ENCODE measurements around the gene ADAMTS6. TPM values are rescaled to one million over a fixed set of nuclear protein-coding genes. Genes with fewer than 3 reads are reported as not detected.

ADAMTS6 gene
- total RNA-seq, 1 experiment from 2014 or later, result 0.23 TPM

- no TSS peak for BruUV-seq (replicated peaks)
- H3K9me3 Mint-ChIP-seq (ENCODE audit: unreplicated experiment), result no peaks in the 10 kb centered on the region
- no peaks in the 10 kb centered on the region for H3K27me3 ChIP-seq (replicated peaks; ENCODE audit: control insufficient read depth, insufficient read depth, low read length)
- H3K4me1 Mint-ChIP-seq (ENCODE audit: low read depth, unreplicated experiment), result peaks cover 9% of the 10 kb centered on the region
- H3K4me3 Mint-ChIP-seq (ENCODE audit: unreplicated experiment), result no peak overlapping the region
- intact Hi-C loops (cut with micrococcal nuclease; ENCODE audit: unreplicated experiment), result no loop called here
- H3K4me3 ChIP-seq (ENCODE audit: low read depth, low read length), result no peak overlapping the region
- no peaks in the 10 kb centered on the region for H3K9me3 ChIP-seq
- no peak overlapping the region for H3K27ac Mint-ChIP-seq (ENCODE audit: unreplicated experiment)
- no peaks in the 10 kb centered on the region for H3K27me3 Mint-ChIP-seq (ENCODE audit: insufficient read depth, unreplicated experiment)
- ChIA-PET POLR2A (no interaction called here), CTCF (interaction anchor here (0.5 kb wide), 1 partner anchor 94 kb away, joined by 3 read pairs; no protein-coding TSS in a partner anchor)
- peaks cover 2% of the 10 kb centered on the region for H3K4me1 ChIP-seq
- TF ChIP-seq, protein P1, sequence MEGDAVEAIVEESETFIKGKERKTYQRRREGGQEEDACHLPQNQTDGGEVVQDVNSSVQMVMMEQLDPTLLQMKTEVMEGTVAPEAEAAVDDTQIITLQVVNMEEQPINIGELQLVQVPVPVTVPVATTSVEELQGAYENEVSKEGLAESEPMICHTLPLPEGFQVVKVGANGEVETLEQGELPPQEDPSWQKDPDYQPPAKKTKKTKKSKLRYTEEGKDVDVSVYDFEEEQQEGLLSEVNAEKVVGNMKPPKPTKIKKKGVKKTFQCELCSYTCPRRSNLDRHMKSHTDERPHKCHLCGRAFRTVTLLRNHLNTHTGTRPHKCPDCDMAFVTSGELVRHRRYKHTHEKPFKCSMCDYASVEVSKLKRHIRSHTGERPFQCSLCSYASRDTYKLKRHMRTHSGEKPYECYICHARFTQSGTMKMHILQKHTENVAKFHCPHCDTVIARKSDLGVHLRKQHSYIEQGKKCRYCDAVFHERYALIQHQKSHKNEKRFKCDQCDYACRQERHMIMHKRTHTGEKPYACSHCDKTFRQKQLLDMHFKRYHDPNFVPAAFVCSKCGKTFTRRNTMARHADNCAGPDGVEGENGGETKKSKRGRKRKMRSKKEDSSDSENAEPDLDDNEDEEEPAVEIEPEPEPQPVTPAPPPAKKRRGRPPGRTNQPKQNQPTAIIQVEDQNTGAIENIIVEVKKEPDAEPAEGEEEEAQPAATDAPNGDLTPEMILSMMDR (IDR thresholded peaks at IDR 0.05; ENCODE audit: insufficient read depth in 1 of 2, low read depth in 1 of 2, low read length in 1 of 2, severe bottlenecking in 1 of 2, unreplicated experiment in 1 of 2), result no peak
- H3K36me3 ChIP-seq (ENCODE audit: control insufficient read depth, insufficient read depth, low read length), result no peaks in the 10 kb centered on the region; the same call in 1 of the 2 replicates
- DNase-seq, result no peak
- no peaks in the 10 kb centered on the region for H3K36me3 Mint-ChIP-seq (ENCODE audit: insufficient read depth, unreplicated experiment)
Measured at GRCh38 chr5:65190328-65191053, 291.2 kb downstream of the ADAMTS6 start.

DNA sequence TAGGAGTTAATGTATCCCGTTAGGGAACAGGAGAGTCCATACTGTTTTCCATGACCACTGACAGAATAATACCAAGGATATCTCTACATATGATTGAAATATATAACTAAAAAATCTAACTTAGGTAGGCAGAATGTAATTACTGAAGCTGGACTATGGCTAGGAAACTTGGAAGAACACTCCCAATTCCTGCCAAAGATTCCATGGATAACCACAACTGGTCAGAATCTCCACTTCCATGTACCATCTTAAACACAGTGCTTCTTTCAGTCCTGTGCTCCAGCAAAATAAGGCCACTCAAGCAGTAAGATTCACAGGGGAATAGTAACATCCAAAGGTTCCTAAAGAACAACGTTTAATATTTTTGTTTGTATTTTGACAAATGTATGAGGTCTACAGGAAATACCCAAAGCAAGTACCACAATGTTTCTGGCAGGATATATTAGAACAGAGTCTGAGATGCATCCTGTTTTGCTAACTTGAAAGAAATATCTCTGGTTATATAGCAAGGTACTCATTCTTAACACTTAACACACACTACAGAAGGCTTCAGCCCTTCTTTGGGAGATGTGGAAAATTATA lies 295.0 kb downstream of the ADAMTS6 start:
- Mint-ChIP-seq H3K9me3 (ENCODE audit: unreplicated experiment) (no peaks in the 10 kb centered on the region), H3K36me3 (ENCODE audit: insufficient read depth, unreplicated experiment) (no peaks in the 10 kb centered on the region), H3K4me1 (ENCODE audit: low read depth, unreplicated experiment) (peaks cover 24% of the 10 kb centered on the region), H3K27me3 (ENCODE audit: insufficient read depth, unreplicated experiment) (no peaks in the 10 kb centered on the region), H3K27ac (ENCODE audit: unreplicated experiment) (no peak overlapping the region), H3K4me3 (ENCODE audit: unreplicated experiment) (no peak overlapping the region)
- ChIA-PET POLR2A (no interaction called here), CTCF (no interaction called here)
- H3K27me3 ChIP-seq (replicated peaks; ENCODE audit: control insufficient read depth, insufficient read depth, low read length), result no peaks in the 10 kb centered on the region
- DNase-seq, result no peak
- H3K36me3 ChIP-seq (ENCODE audit: control insufficient read depth, insufficient read depth, low read length), result no peaks in the 10 kb centered on the region; the same call in 1 of the 2 replicates
- BruUV-seq (replicated peaks), result no TSS peak
- TF ChIP-seq, protein P1 (IDR thresholded peaks at IDR 0.05; ENCODE audit: insufficient read depth in 1 of 2, low read depth in 1 of 2, low read length in 1 of 2, severe bottlenecking in 1 of 2, unreplicated experiment in 1 of 2), result no peak
- no peaks in the 10 kb centered on the region for H3K9me3 ChIP-seq
- peaks cover 19% of the 10 kb centered on the region for H3K4me1 ChIP-seq
- H3K4me3 ChIP-seq (ENCODE audit: low read depth, low read length), result no peak overlapping the region
- intact Hi-C loops (cut with micrococcal nuclease; ENCODE audit: unreplicated experiment), result no loop called here

- TF ChIP-seq, protein P1 (IDR thresholded peaks at IDR 0.05; ENCODE audit: insufficient read depth in 1 of 2, low read depth in 1 of 2, low read length in 1 of 2, severe bottlenecking in 1 of 2, unreplicated experiment in 1 of 2), result no peak
- Mint-ChIP-seq H3K27me3 (ENCODE audit: insufficient read depth, unreplicated experiment) (no peaks in the 10 kb centered on the region), H3K4me3 (ENCODE audit: unreplicated experiment) (no peak overlapping the region), H3K4me1 (ENCODE audit: low read depth, unreplicated experiment) (peaks cover 25% of the 10 kb centered on the region), H3K9me3 (ENCODE audit: unreplicated experiment) (no peaks in the 10 kb centered on the region), H3K36me3 (ENCODE audit: insufficient read depth, unreplicated experiment) (no peaks in the 10 kb centered on the region), H3K27ac (ENCODE audit: unreplicated experiment) (peak overlapping the region; percentile 84)
- intact Hi-C loops (cut with micrococcal nuclease; ENCODE audit: unreplicated experiment), result no loop called here
- H3K27me3 ChIP-seq (replicated peaks; ENCODE audit: control insufficient read depth, insufficient read depth, low read length), result no peaks in the 10 kb centered on the region
- POLR2A ChIA-PET, result no interaction called here
- no peaks in the 10 kb centered on the region for H3K9me3 ChIP-seq
- DNase-seq, result no peak
- CTCF ChIA-PET, result no interaction called here
- BruUV-seq (replicated peaks), result no TSS peak
- no peak overlapping the region for H3K4me3 ChIP-seq (ENCODE audit: low read depth, low read length)
- H3K4me1 ChIP-seq, result peaks cover 19% of the 10 kb centered on the region
- H3K36me3 ChIP-seq (ENCODE audit: control insufficient read depth, insufficient read depth, low read length), result no peaks in the 10 kb centered on the region; the same call in 1 of the 2 replicates
Measured at GRCh38 chr5:65185468-65185867, 296.3 kb downstream of the ADAMTS6 start.
